Measurements from ENCODE around the gene EPN1.
"Not testable (repeated sequence)": the region's sequence is repeated elsewhere in the genome, so short reads cannot be mapped to it uniquely, and the experiment has no call there.

- TF ChIP-seq CTCF (IDR thresholded peaks at IDR 0.05; ENCODE audit: low read depth, low read length, poor library complexity, severe bottlenecking); EZH2phosphoT487 (IDR thresholded peaks at IDR 0.05; ENCODE audit: borderline replicate concordance, low read length): not testable (repeated sequence)
These were observed 55.4 kb downstream of the EPN1 start for GRCh38 chr19:55730378-55730777.

Measured in DOHH2 (cell line).